ENCODE results near the gene ENPP4. TPM values are rescaled to one million over a fixed set of nuclear protein-coding genes. Genes with fewer than 3 reads are reported as not detected.
"Not testable (repeated sequence)": the region's sequence is repeated elsewhere in the genome, so short reads cannot be mapped to it uniquely, and the experiment has no call there.

The ENPP4 gene
- 0.05 and 0.11 TPM in 2 replicates for polyA plus RNA-seq (2012; rRNA removed)
- polyA plus RNA-seq (2012; cell fraction: cytosol; rRNA removed): 0.08 and 0.09 TPM in 2 replicates
- polyA plus RNA-seq (2012; cell fraction: nucleus; rRNA removed): 0.01 and 0.06 TPM in 2 replicates

DNA sequence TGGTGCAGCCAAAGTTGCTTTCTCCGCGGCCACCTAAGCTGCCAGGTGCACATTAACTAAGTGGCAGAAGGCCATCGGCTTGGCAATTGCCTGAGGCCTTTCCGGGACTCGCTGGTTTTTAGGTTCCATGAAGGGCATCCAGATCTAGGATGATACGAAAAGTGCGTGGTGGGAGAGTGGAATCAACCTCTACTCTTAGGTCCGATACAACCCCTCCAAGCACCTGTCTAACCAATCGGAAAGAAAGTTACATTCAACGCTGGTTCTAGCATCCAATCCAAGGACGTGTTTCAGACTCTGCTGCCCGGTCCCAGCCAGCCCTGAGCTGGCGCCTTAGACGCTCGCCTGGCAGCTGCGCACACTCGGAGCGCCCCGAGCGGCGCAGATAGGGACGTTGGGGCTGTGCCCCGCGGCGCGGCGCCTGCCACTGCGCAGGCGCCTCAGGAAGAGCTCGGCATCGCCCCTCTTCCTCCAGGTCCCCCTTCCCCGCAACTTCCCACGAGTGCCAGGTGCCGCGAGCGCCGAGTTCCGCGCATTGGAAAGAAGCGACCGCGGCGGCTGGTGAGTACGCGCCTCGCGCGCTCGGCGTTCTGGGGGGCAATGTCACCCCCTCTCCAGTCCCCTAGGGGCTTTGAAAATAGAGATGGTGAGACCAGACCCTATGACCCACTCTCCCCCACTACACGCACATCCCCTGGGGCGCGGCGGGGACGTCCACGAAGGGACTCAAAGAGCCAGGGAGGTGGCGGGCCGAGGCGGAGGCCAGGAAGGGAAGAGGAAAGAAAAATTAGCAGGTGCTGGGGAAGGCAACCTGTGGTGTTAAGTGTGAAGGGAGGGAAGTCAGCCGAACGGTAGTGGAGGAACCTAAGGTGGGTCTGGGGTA lies at the start of gene ENPP4:
ENPP4 (plus strand) TSS at position 361 of the 883 bp plus-strand sequence. CDS start 9,595 bp downstream, outside the sequence.
- H3K4me1 ChIP-seq (ENCODE audit: control insufficient read depth in 1 of 2, insufficient read depth in 2 of 2, low read depth in 1 of 2, low read length in 1 of 2): no peaks in the 10 kb centered on the region
- WGBS (ENCODE audit: low lambda C conversion rate): 12% methylated on average over 36 of the region's 61 CpGs
- H2AFZ ChIP-seq (ENCODE audit: low read depth): no peak within 1 kb of the TSS
- H3K27me3 ChIP-seq (ENCODE audit: insufficient read depth): no peaks in the 10 kb centered on the region; the same call in 1 of the 2 replicates
- CTCF ChIA-PET: no interaction called here
- no peaks in the 10 kb centered on the region for H3K9me2 ChIP-seq
- H3K27ac ChIP-seq (ENCODE audit: low read depth in 2 of 2, low read length in 1 of 2): no peak within 1 kb of the TSS
- no peak for TF ChIP-seq EZH2phosphoT487 (IDR thresholded peaks at IDR 0.05; ENCODE audit: borderline replicate concordance, low read depth)
- peak; percentile 40; the same call in 1 of the 2 replicates for TF ChIP-seq NRF1 (IDR thresholded peaks at IDR 0.05; ENCODE audit: low read depth, low read length)
- TF ChIP-seq GATA2 (CRISPR knock-in tag; IDR thresholded peaks at IDR 0.05): no peak
- H3K9me3 ChIP-seq: no peaks in the 10 kb centered on the region
- no peak within 1 kb of the TSS for H3K9ac ChIP-seq
- H4K20me1 ChIP-seq (ENCODE audit: insufficient read depth): no peaks in the 10 kb centered on the region
- DNase-seq: peak; percentile 72
- POLR2A ChIA-PET: no interaction called here
- H3F3A ChIP-seq (replicated peaks; ENCODE audit: insufficient read depth): no peaks in the 10 kb centered on the region
- no peaks in the 10 kb centered on the region for H3K36me3 ChIP-seq (replicated peaks in 1 of 2; ENCODE audit: control insufficient read depth in 1 of 2, insufficient read depth in 2 of 2, low read length in 1 of 2)
- no peaks in the 10 kb centered on the region for H3K79me2 ChIP-seq (ENCODE audit: insufficient read depth)
- peak within 1 kb of the TSS in 1 of 2 experiments; percentile 37; a peak in 1 of 4 replicates for H3K4me3 ChIP-seq (ENCODE audit: low read depth in 2 of 2, low read length in 1 of 2)
- H3K4me2 ChIP-seq: peak within 1 kb of the TSS; percentile 47

DNA sequence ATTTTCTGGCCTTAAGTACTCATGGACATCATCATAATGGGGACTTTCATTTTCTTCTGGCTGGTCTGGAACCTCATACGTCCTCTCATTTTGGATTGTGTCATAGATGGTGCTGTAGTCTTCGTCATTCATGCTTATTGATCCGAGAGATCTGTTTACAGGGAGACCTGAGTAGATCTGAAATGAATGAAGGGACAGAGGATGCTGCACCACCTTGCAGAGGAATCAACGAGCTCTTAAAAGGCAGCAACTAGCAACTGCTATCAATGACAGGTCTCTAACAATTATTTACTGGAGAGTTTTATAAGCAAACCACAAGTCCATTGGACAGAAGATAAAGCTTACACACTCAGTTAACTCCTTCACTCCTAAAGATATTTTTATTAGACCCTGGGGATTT lies 49.7 kb upstream of the ENPP4 start:
- TF ChIP-seq RCOR1 (IDR thresholded peaks at IDR 0.05; ENCODE audit: low read length) (no peak), GABPA (IDR thresholded peaks at IDR 0.05; ENCODE audit: low read depth) (no peak), FOSL2 (IDR thresholded peaks at IDR 0.05; ENCODE audit: borderline replicate concordance, low read depth) (no peak), FOXM1 (IDR thresholded peaks at IDR 0.05; ENCODE audit: low read depth) (no peak), JUND (IDR thresholded peaks at IDR 0.05) (no peak), ELF1 (IDR thresholded peaks at IDR 0.05) (no peak)
- Histone ChIP-seq H3K9me2 (no peaks in the 10 kb centered on the region), H3K4me2 (no peak overlapping the region), H3K4me3 (ENCODE audit: low read depth in 2 of 2, low read length in 1 of 2) (no peak overlapping the region), H3K4me1 (ENCODE audit: control insufficient read depth in 1 of 2, insufficient read depth in 2 of 2, low read depth in 1 of 2, low read length in 1 of 2) (no peaks in the 10 kb centered on the region), H3K27ac (ENCODE audit: low read depth in 2 of 2, low read length in 1 of 2) (no peak overlapping the region), H3K9me3 (no peaks in the 10 kb centered on the region), H4K20me1 (ENCODE audit: insufficient read depth) (no peaks in the 10 kb centered on the region), H3K79me2 (ENCODE audit: insufficient read depth) (no peaks in the 10 kb centered on the region), H2AFZ (ENCODE audit: low read depth) (no peak overlapping the region), H3K27me3 (ENCODE audit: insufficient read depth) (peaks cover 22% of the 10 kb centered on the region; the same call in 1 of the 2 replicates), H3K9ac (no peak overlapping the region), H3F3A (replicated peaks; ENCODE audit: insufficient read depth) (no peaks in the 10 kb centered on the region), H3K36me3 (replicated peaks in 1 of 2; ENCODE audit: control insufficient read depth in 1 of 2, insufficient read depth in 2 of 2, low read length in 1 of 2) (no peaks in the 10 kb centered on the region)
- WGBS (ENCODE audit: low lambda C conversion rate): 6% methylated on average over 4 of the region's 4 CpGs
- no peak for DNase-seq
- CTCF ChIA-PET: interaction anchor here (4.3 kb wide), 1 partner anchor 10 kb away, joined by 27 read pairs; no protein-coding TSS in a partner anchor
- POLR2A ChIA-PET: no interaction called here

DNA sequence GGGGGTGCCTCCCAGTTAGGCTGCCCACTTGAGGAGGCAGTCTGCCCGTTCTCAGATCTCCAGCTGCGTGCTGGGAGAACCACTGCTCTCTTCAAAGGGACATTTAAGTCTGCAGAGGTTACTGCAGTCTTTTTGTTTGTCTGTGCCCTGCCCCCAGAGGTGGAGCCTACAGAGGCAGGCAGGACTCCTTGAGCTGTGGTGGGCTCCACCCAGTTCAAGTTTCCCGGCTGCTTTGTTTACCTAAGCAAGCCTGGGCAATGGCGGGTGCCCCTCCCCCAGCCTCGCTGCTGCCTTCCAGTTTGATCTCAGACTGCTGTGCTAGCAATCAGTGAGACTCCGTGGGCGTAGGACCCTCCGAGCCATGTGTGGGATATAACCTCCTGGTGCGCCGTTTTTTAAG lies 44.1 kb upstream of the ENPP4 start:
- 0% methylated on average over 1 of the region's 10 CpGs for WGBS (ENCODE audit: low lambda C conversion rate)
- CTCF ChIA-PET: interaction anchor here (1.6 kb wide), 1 partner anchor 325 kb away, joined by 4 read pairs; no protein-coding TSS in a partner anchor
- POLR2A ChIA-PET: not testable (repeated sequence)

More for the DNA sequence above, 44.1 kb upstream of the ENPP4 start:
- H2AFZ ChIP-seq (ENCODE audit: low read depth); H3K4me2 ChIP-seq; H3K36me3 ChIP-seq (replicated peaks in 1 of 2; ENCODE audit: control insufficient read depth in 1 of 2, insufficient read depth in 2 of 2, low read length in 1 of 2); H3K27me3 ChIP-seq (ENCODE audit: insufficient read depth); DNase-seq; H4K20me1 ChIP-seq (ENCODE audit: insufficient read depth); H3K27ac ChIP-seq (ENCODE audit: low read depth in 2 of 2, low read length in 1 of 2); H3K9me2 ChIP-seq; H3F3A ChIP-seq (replicated peaks; ENCODE audit: insufficient read depth); H3K9ac ChIP-seq; H3K9me3 ChIP-seq; H3K4me1 ChIP-seq (ENCODE audit: control insufficient read depth in 1 of 2, insufficient read depth in 2 of 2, low read depth in 1 of 2, low read length in 1 of 2); H3K4me3 ChIP-seq (ENCODE audit: low read depth in 2 of 2, low read length in 1 of 2); H3K79me2 ChIP-seq (ENCODE audit: insufficient read depth): not testable (repeated sequence)
